Retinal pigment epithelial cell (primary cell): ENCODE results near the gene IMP3.

Experiments
- DNase-seq: peaks from one replicate; pipeline ENCODE4 v3.0.0-alpha.2; 2010; ENCODE audit warnings: low read depth
- H3K4me3 ChIP-seq: 2 replicates; pipeline ENCODE4 v1.5.1; 2011; ENCODE audit warnings: mild to moderate bottlenecking, low read length, control low read depth, moderate library complexity
- CTCF ChIP-seq: conservative IDR thresholded peaks from 2 replicates; pipeline ENCODE4 v1.5.1; 2011; ENCODE audit warnings: low read depth, low read length, control low read depth, inconsistent platforms

IMP3 gene

GRCh38 chr15:75676688-75677464, 36.9 kb upstream of the IMP3 start:
- H3K4me3 ChIP-seq = no peak overlapping the region
- no peak for DNase-seq
- TF ChIP-seq CTCF = no peak

- H3K4me3 ChIP-seq = no peak overlapping the region
- no peak for TF ChIP-seq CTCF
- no peak for DNase-seq
These were observed 35.8 kb upstream of the IMP3 start for GRCh38 chr15:75675579-75676404.

GRCh38 chr15:75674366-75674765, 34.3 kb upstream of the IMP3 start:
- no peak for DNase-seq
- TF ChIP-seq CTCF = no peak
- H3K4me3 ChIP-seq = no peak overlapping the region

- DNase-seq = peak; percentile 61
- no peak for TF ChIP-seq CTCF
- no peak overlapping the region for H3K4me3 ChIP-seq
These were observed 33.6 kb upstream of the IMP3 start for GRCh38 chr15:75673426-75674235.

GRCh38 chr15:75672646-75673425, 32.8 kb upstream of the IMP3 start:
- DNase-seq = peak; percentile 94
- H3K4me3 ChIP-seq = no peak overlapping the region
- TF ChIP-seq CTCF = no peak
